Adrenal gland (tissue), 12 donors: ENCODE results near the gene CDHR5. TPM values are rescaled to one million over a fixed set of nuclear protein-coding genes. Genes with fewer than 3 reads are reported as not detected.

Experiments
- DNase-seq, 7 donors: peaks; one replicate each; pipeline ENCODE4 v3.0.0-alpha.2; 2019 to 2020
- H3K27ac ChIP-seq, 5 donors: fragments of 200-600 bp; sonication (generic) in 4 of 5; 1 replicate in 3 of 5; 2 replicates in 2 of 5; pipeline versions ENCODE4 v1.5.1 to v1.8.0; 2016 to 2020; ENCODE audit warnings: mild to moderate bottlenecking in 1 of 5
- H3K27me3 ChIP-seq: fragments of 200-600 bp; 2 replicates; pipeline ENCODE4 v1.8.0; 2021
- H3K36me3 ChIP-seq, 2 donors: fragments of 200-600 bp; replicated peaks in 1 of 2; 1 replicate in 1 of 2; 2 replicates in 1 of 2; pipeline versions ENCODE4 v1.5.1 to v1.8.0; 2018 to 2022
- H3K4me1 ChIP-seq, 2 donors: fragments of 200-600 bp; replicated peaks in 1 of 2; 1 replicate in 1 of 2; 2 replicates in 1 of 2; pipeline versions ENCODE4 v1.5.1 to v1.8.0; 2018 to 2021
- H3K4me3 ChIP-seq, 4 donors: fragments of 200-600 bp; sonication (generic) in 3 of 4; one replicate each; pipeline ENCODE4 v1.5.1; 2016 to 2018
- H3K9me3 ChIP-seq, 3 donors: fragments of 200-600 bp; sonication (generic) in 1 of 3; replicated peaks in 1 of 3; 1 replicate in 2 of 3; 2 replicates in 1 of 3; pipeline versions ENCODE4 v1.5.1 to v1.8.0; 2016 to 2021
- POLR2A ChIP-seq, 2 donors: fragments of 450-650 bp; IDR thresholded peaks; one replicate each; pipeline ENCODE4 v1.6.1; 2017; ENCODE audit warnings: antibody characterized with exemption in 2 of 2, mild to moderate bottlenecking in 2 of 2, moderate library complexity in 1 of 2
- whole genome bisulfite sequencing, 4 donors: extraction: QIAGEN DNeasy Blood & Tissue Kit in 2 of 4; methylation state at CpG; one replicate each; pipeline versions ENCODE4 v1.1.5 to v1.1.7; 2013 to 2017; 5-methylcytosine and 5-hydroxymethylcytosine counted together
- intact Hi-C, 2 donors: fragments of 100-400 bp; cut with DNase I; formaldehyde crosslinking; loops; one replicate each; pipeline versions ENCODE4 v1.14.1 to v1.15.0; 2022 to 2023
- polyA plus RNA-seq, 3 donors: library from polyadenylated mRNA; stranded (reverse); fragments of 200-250 nt in 2 of 3; fragments of 350-450 nt in 1 of 3; fragmentation: Illumina TruSeq in 1 of 3; extraction: RNeasy Lipid Tissue Mini Kit (QIAGEN cat#74804) in 1 of 3; gene quantifications; one replicate each; pipeline ENCODE4 v1.2.3, GENCODE V29; 2013 to 2014
- total RNA-seq, 9 donors: library from RNA; depleted of rRNA in 4 of 9; stranded (reverse); fragments of >200 nt in 4 of 9; fragments of 120-200 nt in 1 of 9; fragmentation: NEBNext Ultra II Directional in 1 of 9; extraction: Animal tissue kit (Norgen Biotek cat#: 25700) in 1 of 9; gene quantifications; one replicate each; pipeline versions ENCODE4 v1.1.0 to v1.2.4, GENCODE V29; 2013 to 2023
- TF ChIP-seq, protein P1 (sequence below), 6 experiments: fragments of 450-650 bp in 4 of 6; fragments of 200-600 bp in 2 of 6; sonication (generic) in 1 of 6; IDR thresholded peaks; 1 replicate in 5 of 6; 2 replicates in 1 of 6; pipeline versions ENCODE4 v1.5.1 to v1.8.0; 2016 to 2021; ENCODE audit warnings: antibody characterized with exemption in 6 of 6, mild to moderate bottlenecking in 2 of 6, moderate library complexity in 1 of 6
- donor health status: healthy with polysubstance abuse.
- donor health status: Bipolar disorder and iron deficiency.
- donor health status: DM: yes; HTN: yes; CAD: no.
- donor health status: DM: no; HTN: no; CAD: no.
- donor health status: DM: no; HTN: no; CAD: no.
- donor health status: DM: yes; HTN: yes; CAD: no.

CDHR5 gene
- total and polyA plus RNA-seq, 12 donors = 0.31 to 5.2 (median 0.93) TPM; not detected in 1

GRCh38 chr11:611001-611996, 13.5 kb downstream of the CDHR5 start:
- no peak for DNase-seq
- no peaks in the 10 kb centered on the region for H3K9me3 ChIP-seq
- no peaks in the 10 kb centered on the region for H3K27me3 ChIP-seq
- intact Hi-C loops = loop anchor here in 1 of 2 donors (5.0 kb wide), 1 partner anchor 54 kb away; no protein-coding TSS in a partner anchor
- no peak overlapping the region for H3K27ac ChIP-seq
- 84 to 91% (median 89%) methylated on average over 25 to 49 of the region's 49 CpGs for WGBS, 4 donors
- H3K4me1 ChIP-seq = peaks cover 0 to 24% of the 10 kb centered on the region in 2 donors
- no peak for TF ChIP-seq POLR2A (IDR thresholded peaks at IDR 0.05)
- TF ChIP-seq, protein P1, sequence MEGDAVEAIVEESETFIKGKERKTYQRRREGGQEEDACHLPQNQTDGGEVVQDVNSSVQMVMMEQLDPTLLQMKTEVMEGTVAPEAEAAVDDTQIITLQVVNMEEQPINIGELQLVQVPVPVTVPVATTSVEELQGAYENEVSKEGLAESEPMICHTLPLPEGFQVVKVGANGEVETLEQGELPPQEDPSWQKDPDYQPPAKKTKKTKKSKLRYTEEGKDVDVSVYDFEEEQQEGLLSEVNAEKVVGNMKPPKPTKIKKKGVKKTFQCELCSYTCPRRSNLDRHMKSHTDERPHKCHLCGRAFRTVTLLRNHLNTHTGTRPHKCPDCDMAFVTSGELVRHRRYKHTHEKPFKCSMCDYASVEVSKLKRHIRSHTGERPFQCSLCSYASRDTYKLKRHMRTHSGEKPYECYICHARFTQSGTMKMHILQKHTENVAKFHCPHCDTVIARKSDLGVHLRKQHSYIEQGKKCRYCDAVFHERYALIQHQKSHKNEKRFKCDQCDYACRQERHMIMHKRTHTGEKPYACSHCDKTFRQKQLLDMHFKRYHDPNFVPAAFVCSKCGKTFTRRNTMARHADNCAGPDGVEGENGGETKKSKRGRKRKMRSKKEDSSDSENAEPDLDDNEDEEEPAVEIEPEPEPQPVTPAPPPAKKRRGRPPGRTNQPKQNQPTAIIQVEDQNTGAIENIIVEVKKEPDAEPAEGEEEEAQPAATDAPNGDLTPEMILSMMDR (IDR thresholded peaks at IDR 0.05) = no peak
- no peak overlapping the region for H3K4me3 ChIP-seq
- peaks cover 0 to 76% of the 10 kb centered on the region in 2 donors for H3K36me3 ChIP-seq

DNA sequence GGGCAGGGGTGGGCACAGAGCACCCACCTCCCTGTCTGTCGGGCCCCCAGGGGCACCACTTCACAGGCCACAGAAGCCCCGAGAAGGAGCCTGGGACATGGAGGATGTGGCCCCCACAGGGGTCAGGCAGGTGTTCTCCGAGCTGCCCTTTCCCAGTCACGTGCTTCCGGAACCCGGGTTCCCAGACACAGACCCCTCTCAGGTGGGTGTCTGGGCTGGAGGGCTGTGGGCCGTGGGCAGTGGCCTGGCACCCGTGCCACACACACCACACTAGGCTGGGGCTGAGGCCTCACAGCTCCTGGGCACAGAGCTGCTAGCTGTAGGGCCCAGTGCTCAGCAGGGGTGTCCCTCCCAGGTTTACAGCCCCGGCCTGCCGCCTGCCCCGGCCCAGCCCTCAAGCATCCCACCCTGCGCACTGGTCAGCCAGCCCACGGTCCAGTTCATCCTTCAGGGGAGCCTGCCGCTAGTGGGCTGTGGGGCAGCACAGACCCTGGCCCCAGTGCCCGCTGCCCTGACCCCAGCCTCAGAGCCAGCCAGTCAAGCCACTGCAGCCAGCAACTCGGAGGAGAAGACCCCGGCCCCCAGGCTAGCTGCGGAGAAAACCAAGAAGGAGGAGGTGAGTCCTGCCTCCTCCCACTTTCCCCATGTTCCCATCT, 14.5 kb downstream of the CDHR5 start:
- Histone ChIP-seq H3K27me3 (no peaks in the 10 kb centered on the region), H3K4me1 (peaks cover 0 to 23% of the 10 kb centered on the region in 2 donors)
- intact Hi-C loops = loop anchor here in 1 of 2 donors (5.0 kb wide), 1 partner anchor 53 kb away; no protein-coding TSS in a partner anchor

DNA sequence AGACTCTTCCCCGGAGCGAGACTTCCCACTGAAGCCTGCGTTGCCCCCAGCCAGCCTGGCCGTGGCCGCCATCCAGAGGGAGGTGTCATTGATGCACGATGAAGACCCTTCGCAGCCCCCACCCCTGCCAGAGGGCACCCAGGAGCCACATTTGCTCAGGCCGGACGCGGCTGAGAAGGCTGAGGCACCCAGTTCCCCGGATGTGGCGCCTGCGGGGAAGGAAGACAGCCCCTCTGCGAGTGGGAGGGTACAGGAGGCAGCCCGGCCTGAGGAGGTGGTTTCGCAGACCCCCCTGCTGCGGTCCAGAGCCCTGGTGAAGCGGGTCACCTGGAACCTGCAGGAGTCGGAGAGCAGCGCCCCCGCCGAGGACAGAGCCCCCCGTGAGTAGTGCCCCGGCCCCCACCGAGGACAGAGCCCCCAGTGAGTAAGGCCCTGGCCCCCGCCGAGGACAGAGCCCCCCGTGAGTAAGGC, 15.4 kb downstream of the CDHR5 start:
- Histone ChIP-seq H3K4me3 (no peak overlapping the region), H3K27ac (no peak overlapping the region), H3K36me3 (peaks cover 0 to 90% of the 10 kb centered on the region in 2 donors), H3K4me1 (peaks cover 0 to 14% of the 10 kb centered on the region in 2 donors), H3K9me3 (no peaks in the 10 kb centered on the region), H3K27me3 (no peaks in the 10 kb centered on the region)
- TF ChIP-seq POLR2A (IDR thresholded peaks at IDR 0.05) = no peak
- TF ChIP-seq, protein P1 (IDR thresholded peaks at IDR 0.05) = no peak
- WGBS, 4 donors = 90 to 92% (median 90%) methylated on average over 6 to 28 of the region's 28 CpGs
- intact Hi-C loops = no loop called here
- no peak for DNase-seq

More for the DNA sequence above, 14.5 kb downstream of the CDHR5 start:
- 92 to 95% (median 93%) methylated on average over 8 to 18 of the region's 18 CpGs for WGBS, 4 donors
- no peak for DNase-seq
- no peak overlapping the region for H3K27ac ChIP-seq
- peaks cover 0 to 84% of the 10 kb centered on the region in 2 donors for H3K36me3 ChIP-seq
- TF ChIP-seq POLR2A (IDR thresholded peaks at IDR 0.05) = no peak
- TF ChIP-seq, protein P1 (IDR thresholded peaks at IDR 0.05) = no peak
- H3K9me3 ChIP-seq = no peaks in the 10 kb centered on the region
- H3K4me3 ChIP-seq = no peak overlapping the region

DNA sequence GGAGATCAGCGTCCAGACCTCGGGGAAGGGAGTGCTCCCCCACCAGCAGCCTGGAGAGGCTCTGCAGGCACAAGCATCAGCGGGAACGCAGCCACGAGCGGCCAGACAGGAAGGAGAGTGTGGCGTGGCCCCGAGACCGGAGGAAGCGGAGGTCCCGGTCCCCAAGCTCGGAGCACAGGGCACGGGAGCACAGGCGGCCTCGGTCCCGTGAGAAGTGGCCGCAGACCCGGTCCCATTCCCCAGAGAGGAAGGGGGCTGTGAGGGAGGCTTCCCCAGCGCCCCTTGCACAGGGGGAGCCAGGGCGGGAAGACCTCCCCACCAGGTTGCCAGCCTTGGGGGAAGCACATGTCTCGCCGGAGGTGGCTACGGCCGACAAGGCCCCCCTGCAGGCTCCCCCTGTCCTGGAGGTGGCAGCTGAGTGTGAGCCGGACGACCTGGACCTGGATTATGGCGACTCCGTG, 15.9 kb downstream of the CDHR5 start:
- H3K4me3 ChIP-seq = no peak overlapping the region
- H3K27me3 ChIP-seq = no peaks in the 10 kb centered on the region
- intact Hi-C loops = no loop called here
- peak overlapping the region in 2 of 5 donors; percentile 45 to 57 for H3K27ac ChIP-seq
- peaks cover 0 to 95% of the 10 kb centered on the region in 2 donors for H3K36me3 ChIP-seq
- TF ChIP-seq POLR2A (IDR thresholded peaks at IDR 0.05) = no peak
- TF ChIP-seq, protein P1 (IDR thresholded peaks at IDR 0.05) = no peak
- no peaks in the 10 kb centered on the region for H3K9me3 ChIP-seq
- WGBS, 4 donors = 72 to 84% (median 76%) methylated on average over 13 to 28 of the region's 28 CpGs
- DNase-seq = no peak
- H3K4me1 ChIP-seq = peaks cover 0 to 10% of the 10 kb centered on the region in 2 donors
